A549 (cell line): ENCODE measurements around the gene ADPRHL1.

Source experiments
- BHLHE40 ChIP-seq: IDR thresholded peaks from 2 replicates; pipeline ENCODE4 v1.6.1; 2012; ENCODE audit warnings: low read depth, low read length, inconsistent platforms
- CBX2 ChIP-seq: fragments of 200-600 bp; sonication (generic); IDR thresholded peaks from 2 replicates; pipeline ENCODE4 v1.6.1; 2016; ENCODE audit warnings: low read depth, mild to moderate bottlenecking, borderline replicate concordance
- CBX8 ChIP-seq: fragments of 200-600 bp; sonication (generic); IDR thresholded peaks from 2 replicates; pipeline ENCODE4 v1.6.1; 2016
- EP300 ChIP-seq, 2 experiments: fragments of >200 bp; sonication (Bioruptor Twin); formaldehyde crosslinking; IDR thresholded peaks; 2 replicates in 1 of 2; 3 replicates in 1 of 2; pipeline ENCODE4 v1.6.1; 2016 to 2017
- KDM1A ChIP-seq: fragments of 200-600 bp; sonication (generic); IDR thresholded peaks from 2 replicates; pipeline ENCODE4 v1.6.1; 2016; ENCODE audit warnings: low read depth, mild to moderate bottlenecking
- NR3C1 ChIP-seq: fragments of >200 bp; sonication (Bioruptor Twin); formaldehyde crosslinking; IDR thresholded peaks from 3 replicates; pipeline ENCODE4 v1.6.1; 2017
- POLR2A ChIP-seq: IDR thresholded peaks from 2 replicates; pipeline ENCODE4 v1.6.1; 2012; ENCODE audit warnings: mild to moderate bottlenecking, low read length
- TF ChIP-seq, protein P1 (sequence below): fragments of >200 bp; sonication (Bioruptor Twin); formaldehyde crosslinking; IDR thresholded peaks from 3 replicates; pipeline ENCODE4 v1.5.1; 2016
- TF ChIP-seq, protein P2 (sequence below): fragments of 200-600 bp; sonication (generic); IDR thresholded peaks from 2 replicates; pipeline ENCODE4 v1.6.1; 2016; ENCODE audit warnings: antibody characterized with exemption, mild to moderate bottlenecking, moderate library complexity

DNA sequence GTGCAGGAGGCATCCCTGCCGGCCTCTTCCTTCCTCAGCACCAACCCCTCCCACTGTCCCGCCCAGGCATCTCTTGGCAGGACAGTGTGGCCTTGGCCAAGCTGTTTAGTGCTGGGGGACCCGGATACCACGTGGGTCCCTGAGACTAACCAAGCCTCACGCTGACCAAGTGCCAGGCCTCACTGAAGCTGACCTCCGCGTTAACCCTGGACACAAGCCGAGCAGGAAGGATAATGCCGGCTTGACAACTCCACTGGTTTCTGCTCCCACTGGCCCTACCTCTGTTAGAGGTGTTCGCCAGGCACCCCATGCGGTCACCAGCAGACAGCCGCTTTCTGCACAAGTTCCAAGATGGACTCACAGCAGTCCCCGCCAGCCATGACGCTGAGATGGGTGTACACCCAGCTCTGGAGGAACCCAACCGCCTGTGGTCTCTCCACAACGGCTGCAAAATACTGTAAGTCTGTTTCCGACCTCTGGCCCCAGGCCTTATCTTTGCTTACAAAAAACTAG is 101.7 kb downstream of the ADPRHL1 start:
- TF ChIP-seq, protein P1, sequence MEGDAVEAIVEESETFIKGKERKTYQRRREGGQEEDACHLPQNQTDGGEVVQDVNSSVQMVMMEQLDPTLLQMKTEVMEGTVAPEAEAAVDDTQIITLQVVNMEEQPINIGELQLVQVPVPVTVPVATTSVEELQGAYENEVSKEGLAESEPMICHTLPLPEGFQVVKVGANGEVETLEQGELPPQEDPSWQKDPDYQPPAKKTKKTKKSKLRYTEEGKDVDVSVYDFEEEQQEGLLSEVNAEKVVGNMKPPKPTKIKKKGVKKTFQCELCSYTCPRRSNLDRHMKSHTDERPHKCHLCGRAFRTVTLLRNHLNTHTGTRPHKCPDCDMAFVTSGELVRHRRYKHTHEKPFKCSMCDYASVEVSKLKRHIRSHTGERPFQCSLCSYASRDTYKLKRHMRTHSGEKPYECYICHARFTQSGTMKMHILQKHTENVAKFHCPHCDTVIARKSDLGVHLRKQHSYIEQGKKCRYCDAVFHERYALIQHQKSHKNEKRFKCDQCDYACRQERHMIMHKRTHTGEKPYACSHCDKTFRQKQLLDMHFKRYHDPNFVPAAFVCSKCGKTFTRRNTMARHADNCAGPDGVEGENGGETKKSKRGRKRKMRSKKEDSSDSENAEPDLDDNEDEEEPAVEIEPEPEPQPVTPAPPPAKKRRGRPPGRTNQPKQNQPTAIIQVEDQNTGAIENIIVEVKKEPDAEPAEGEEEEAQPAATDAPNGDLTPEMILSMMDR: no peak
- no peak for TF ChIP-seq CBX8
- TF ChIP-seq NR3C1: no peak
- TF ChIP-seq POLR2A: no peak
- TF ChIP-seq, protein P2, sequence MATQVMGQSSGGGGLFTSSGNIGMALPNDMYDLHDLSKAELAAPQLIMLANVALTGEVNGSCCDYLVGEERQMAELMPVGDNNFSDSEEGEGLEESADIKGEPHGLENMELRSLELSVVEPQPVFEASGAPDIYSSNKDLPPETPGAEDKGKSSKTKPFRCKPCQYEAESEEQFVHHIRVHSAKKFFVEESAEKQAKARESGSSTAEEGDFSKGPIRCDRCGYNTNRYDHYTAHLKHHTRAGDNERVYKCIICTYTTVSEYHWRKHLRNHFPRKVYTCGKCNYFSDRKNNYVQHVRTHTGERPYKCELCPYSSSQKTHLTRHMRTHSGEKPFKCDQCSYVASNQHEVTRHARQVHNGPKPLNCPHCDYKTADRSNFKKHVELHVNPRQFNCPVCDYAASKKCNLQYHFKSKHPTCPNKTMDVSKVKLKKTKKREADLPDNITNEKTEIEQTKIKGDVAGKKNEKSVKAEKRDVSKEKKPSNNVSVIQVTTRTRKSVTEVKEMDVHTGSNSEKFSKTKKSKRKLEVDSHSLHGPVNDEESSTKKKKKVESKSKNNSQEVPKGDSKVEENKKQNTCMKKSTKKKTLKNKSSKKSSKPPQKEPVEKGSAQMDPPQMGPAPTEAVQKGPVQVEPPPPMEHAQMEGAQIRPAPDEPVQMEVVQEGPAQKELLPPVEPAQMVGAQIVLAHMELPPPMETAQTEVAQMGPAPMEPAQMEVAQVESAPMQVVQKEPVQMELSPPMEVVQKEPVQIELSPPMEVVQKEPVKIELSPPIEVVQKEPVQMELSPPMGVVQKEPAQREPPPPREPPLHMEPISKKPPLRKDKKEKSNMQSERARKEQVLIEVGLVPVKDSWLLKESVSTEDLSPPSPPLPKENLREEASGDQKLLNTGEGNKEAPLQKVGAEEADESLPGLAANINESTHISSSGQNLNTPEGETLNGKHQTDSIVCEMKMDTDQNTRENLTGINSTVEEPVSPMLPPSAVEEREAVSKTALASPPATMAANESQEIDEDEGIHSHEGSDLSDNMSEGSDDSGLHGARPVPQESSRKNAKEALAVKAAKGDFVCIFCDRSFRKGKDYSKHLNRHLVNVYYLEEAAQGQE: no peak
- no peak for TF ChIP-seq EP300 (IDR thresholded peaks at IDR 0.05)
- TF ChIP-seq KDM1A: no peak
- no peak for TF ChIP-seq BHLHE40
- no peak for TF ChIP-seq CBX2
